Measurements from ENCODE around the gene CBX6.

Gene CBX6

GRCh38 chr22:38830845-38831108 is 41.2 kb downstream of the CBX6 start:
- TF ChIP-seq CTCF (IDR thresholded peaks at IDR 0.05; ENCODE audit: control extremely low read depth, extremely low read depth, low read depth, missing control alignments), result no peak
- POLR2A ChIA-PET, result no interaction called here

GRCh38 chr22:38830026-38830844 is 41.8 kb downstream of the CBX6 start:
- no peak for DNase-seq (ENCODE audit: extremely low spot score)
- CTCF ChIA-PET, result no interaction called here
- POLR2A ChIA-PET, result no interaction called here
- no peak for TF ChIP-seq CTCF (IDR thresholded peaks at IDR 0.05; ENCODE audit: control extremely low read depth, extremely low read depth, low read depth, missing control alignments)

More at GRCh38 chr22:38830845-38831108, 41.2 kb downstream of the CBX6 start:
- no peak for DNase-seq (ENCODE audit: extremely low spot score)
- CTCF ChIA-PET, result no interaction called here

GRCh38 chr22:38829485-38829884 is 42.5 kb downstream of the CBX6 start:
- no peak for DNase-seq (ENCODE audit: extremely low spot score)
- POLR2A ChIA-PET, result no interaction called here
- CTCF ChIA-PET, result no interaction called here
- TF ChIP-seq CTCF (IDR thresholded peaks at IDR 0.05; ENCODE audit: control extremely low read depth, extremely low read depth, low read depth, missing control alignments), result no peak

- ChIA-PET POLR2A (no interaction called here), CTCF (interaction anchor here (1.0 to 1.5 kb wide), 3 partner anchors 10 to 60 kb away, joined by 3 read pairs; no protein-coding TSS in a partner anchor)
- TF ChIP-seq CTCF (IDR thresholded peaks at IDR 0.05; ENCODE audit: control extremely low read depth, extremely low read depth, low read depth, missing control alignments), result no peak
- DNase-seq (ENCODE audit: extremely low spot score), result no peak
Observed at GRCh38 chr22:38828616-38829205, 43.3 kb downstream of the CBX6 start.

GRCh38 chr22:38828191-38828590 is 43.8 kb downstream of the CBX6 start:
- POLR2A ChIA-PET, result no interaction called here
- DNase-seq (ENCODE audit: extremely low spot score), result no peak
- CTCF ChIA-PET, result interaction anchor here (1.0 to 1.5 kb wide), 3 partner anchors 9 to 59 kb away, joined by 3 read pairs; no protein-coding TSS in a partner anchor
- no peak for TF ChIP-seq CTCF (IDR thresholded peaks at IDR 0.05; ENCODE audit: control extremely low read depth, extremely low read depth, low read depth, missing control alignments)

GRCh38 chr22:38827510-38827909 is 44.5 kb downstream of the CBX6 start:
- DNase-seq (ENCODE audit: extremely low spot score), result no peak
- ChIA-PET POLR2A (no interaction called here), CTCF (interaction anchor here (1.2 to 1.5 kb wide), 3 partner anchors 9 to 59 kb away, joined by 3 read pairs; no protein-coding TSS in a partner anchor)
- no peak for TF ChIP-seq CTCF (IDR thresholded peaks at IDR 0.05; ENCODE audit: control extremely low read depth, extremely low read depth, low read depth, missing control alignments)

All from GM10248 (cell line).